DND-41 (cell line): ENCODE measurements around the gene STARD13.

Experiments
- EZH2 ChIP-seq: IDR thresholded peaks from 3 replicates; pipeline ENCODE4 v1.6.1; 2012; ENCODE audit warnings: borderline replicate concordance, low read depth, mild to moderate bottlenecking, moderate library complexity, low read length, inconsistent platforms; ENCODE audit not compliant: severe bottlenecking
- TF ChIP-seq, protein P1 (sequence below): IDR thresholded peaks from 2 replicates; pipeline ENCODE4 v1.5.1; 2012; ENCODE audit warnings: borderline replicate concordance, low read length, moderate library complexity, mild to moderate bottlenecking; ENCODE audit not compliant: poor library complexity, severe bottlenecking; ENCODE audit errors: extremely low read depth

DNA sequence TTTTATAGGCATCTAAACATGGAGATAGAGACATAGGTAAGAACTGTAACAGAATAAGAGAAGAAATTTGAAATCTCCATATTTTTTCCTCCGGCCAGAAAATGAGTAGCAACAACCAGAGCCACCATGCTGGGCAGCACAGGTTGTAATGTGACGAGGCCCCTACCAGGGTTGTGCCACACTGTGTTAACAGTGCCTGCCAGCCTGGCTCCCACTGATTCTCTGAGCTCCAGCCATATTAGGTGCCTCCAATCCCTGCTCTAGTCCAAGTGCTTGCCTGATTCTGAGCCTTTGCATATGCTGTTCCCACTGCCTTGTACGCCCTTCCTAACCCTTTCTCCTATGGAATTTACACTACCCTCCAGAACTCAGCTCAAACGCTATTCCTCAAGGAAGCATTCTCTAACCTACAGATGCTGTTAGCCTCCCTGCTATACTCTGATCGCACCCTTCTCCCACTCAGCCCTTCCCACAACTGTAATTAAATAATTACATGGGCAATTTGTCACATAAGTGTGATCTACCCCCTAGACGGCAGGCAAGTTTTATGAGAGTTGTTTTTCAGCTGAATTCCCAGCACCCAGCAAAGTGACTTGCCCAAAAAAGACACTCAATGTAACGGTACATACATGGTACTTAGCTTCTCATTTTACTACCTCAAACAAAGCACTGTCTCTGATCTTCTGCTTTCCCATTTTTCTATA is 37.6 kb upstream of the STARD13 start:
- TF ChIP-seq, protein P1, sequence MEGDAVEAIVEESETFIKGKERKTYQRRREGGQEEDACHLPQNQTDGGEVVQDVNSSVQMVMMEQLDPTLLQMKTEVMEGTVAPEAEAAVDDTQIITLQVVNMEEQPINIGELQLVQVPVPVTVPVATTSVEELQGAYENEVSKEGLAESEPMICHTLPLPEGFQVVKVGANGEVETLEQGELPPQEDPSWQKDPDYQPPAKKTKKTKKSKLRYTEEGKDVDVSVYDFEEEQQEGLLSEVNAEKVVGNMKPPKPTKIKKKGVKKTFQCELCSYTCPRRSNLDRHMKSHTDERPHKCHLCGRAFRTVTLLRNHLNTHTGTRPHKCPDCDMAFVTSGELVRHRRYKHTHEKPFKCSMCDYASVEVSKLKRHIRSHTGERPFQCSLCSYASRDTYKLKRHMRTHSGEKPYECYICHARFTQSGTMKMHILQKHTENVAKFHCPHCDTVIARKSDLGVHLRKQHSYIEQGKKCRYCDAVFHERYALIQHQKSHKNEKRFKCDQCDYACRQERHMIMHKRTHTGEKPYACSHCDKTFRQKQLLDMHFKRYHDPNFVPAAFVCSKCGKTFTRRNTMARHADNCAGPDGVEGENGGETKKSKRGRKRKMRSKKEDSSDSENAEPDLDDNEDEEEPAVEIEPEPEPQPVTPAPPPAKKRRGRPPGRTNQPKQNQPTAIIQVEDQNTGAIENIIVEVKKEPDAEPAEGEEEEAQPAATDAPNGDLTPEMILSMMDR = no peak
- TF ChIP-seq EZH2 = no peak
